IMR-90 (cell line): ENCODE results near the gene ANO9. TPM values are rescaled to one million over a fixed set of nuclear protein-coding genes. Genes with fewer than 3 reads are reported as not detected.

Experiments used
- ATAC-seq: fragments of 200-7000 bp; cut with Tn5 transposase; 2 replicates; pipeline ENCODE4 v1.9.1; 2020; ENCODE audit warnings: low read depth, mild to moderate bottlenecking, moderate library complexity
- BruUV-seq: library from RNA; stranded (reverse); fragments of 400-500 nt; replicated peaks from 2 replicates; lab custom pipeline; 2021; lab: Mats Ljungman, UMichigan
- CTCF ChIA-PET: fragments of 300-600 bp; formaldehyde crosslinking; extraction: SDS; loops from one replicate; lab custom pipeline; 2021; ENCODE audit warnings: antibody characterized with exemption; lab: Yijun Ruan, JAX
- POLR2A ChIA-PET: fragments of 300-600 bp; sonication (Branson Sonifier 250); formaldehyde crosslinking; loops from one replicate; lab custom pipeline; 2022; ENCODE audit warnings: antibody characterized with exemption; ENCODE audit not compliant: unreplicated experiment; lab: Charles Lee
- DNase-seq: peaks from one replicate; pipeline ENCODE4 v3.0.0; 2013
- H2AFZ ChIP-seq: replicated peaks from 2 replicates; pipeline ENCODE3; 2013; ENCODE audit warnings: low read length, mild to moderate bottlenecking; ENCODE audit not compliant: poor library complexity
- H2AK5ac ChIP-seq: 2 replicates; pipeline ENCODE4 v1.6.1; 2013; ENCODE audit warnings: low read depth, low read length, inconsistent platforms
- H2AK9ac ChIP-seq: replicated peaks from 2 replicates; pipeline ENCODE3; 2013; ENCODE audit warnings: mild to moderate bottlenecking, low read depth, low read length, moderate library complexity; ENCODE audit not compliant: poor library complexity
- H2BK120ac ChIP-seq: 2 replicates; pipeline ENCODE4 v1.6.1; 2013; ENCODE audit warnings: low read depth, low read length, inconsistent platforms
- H2BK15ac ChIP-seq: 3 replicates; pipeline ENCODE4 v1.6.1; 2013; ENCODE audit warnings: low read depth, low read length, inconsistent platforms
- H2BK20ac ChIP-seq: 2 replicates; pipeline ENCODE4 v1.6.1; 2013; ENCODE audit warnings: low read depth, mild to moderate bottlenecking, inconsistent platforms, low read length, moderate library complexity
- H2BK5ac ChIP-seq: 2 replicates; pipeline ENCODE4 v1.6.1; 2013; ENCODE audit warnings: mild to moderate bottlenecking, low read depth, low read length, inconsistent platforms; ENCODE audit not compliant: poor library complexity, severe bottlenecking
- H3K14ac ChIP-seq: replicated peaks from 2 replicates; pipeline ENCODE4 v1.6.1; 2013; ENCODE audit warnings: low read depth, low read length, inconsistent platforms
- H3K18ac ChIP-seq: 2 replicates; pipeline ENCODE4 v1.6.1; 2013; ENCODE audit warnings: low read depth, low read length, control low read depth
- H3K23ac ChIP-seq: 2 replicates; pipeline ENCODE4 v1.6.1; 2013; ENCODE audit warnings: low read depth, low read length, inconsistent platforms
- H3K27ac ChIP-seq: 2 replicates; pipeline ENCODE4 v1.5.1; 2013; ENCODE audit warnings: mild to moderate bottlenecking, control low read depth, low read length; ENCODE audit not compliant: insufficient read depth
- H3K27me3 ChIP-seq: 2 replicates; pipeline ENCODE4 v1.6.1; 2013; ENCODE audit warnings: low read length; ENCODE audit not compliant: control insufficient read depth, insufficient read depth
- H3K36me3 ChIP-seq: 2 replicates; pipeline ENCODE4 v1.6.1; 2013; ENCODE audit warnings: low read length, mixed read lengths; ENCODE audit not compliant: control insufficient read depth, insufficient read depth
- H3K4ac ChIP-seq: 2 replicates; pipeline ENCODE4 v1.6.1; 2013; ENCODE audit warnings: low read depth, low read length, inconsistent platforms
- H3K4me1 ChIP-seq: 2 replicates; pipeline ENCODE4 v1.6.1; 2013; ENCODE audit warnings: low read length, mixed read lengths; ENCODE audit not compliant: control insufficient read depth, insufficient read depth
- H3K4me2 ChIP-seq: 2 replicates; pipeline ENCODE4 v1.6.1; 2013; ENCODE audit warnings: low read depth, mild to moderate bottlenecking, control low read depth, low read length, moderate library complexity
- H3K4me3 ChIP-seq: 2 replicates; pipeline ENCODE4 v1.5.1; 2013; ENCODE audit warnings: low read depth, mild to moderate bottlenecking, control low read depth, low read length, moderate library complexity; ENCODE audit not compliant: insufficient read depth
- H3K56ac ChIP-seq: 2 replicates; pipeline ENCODE4 v1.6.1; 2013; ENCODE audit warnings: low read length, inconsistent platforms; ENCODE audit not compliant: insufficient read depth; ENCODE audit errors: extremely low read depth
- H3K79me1 ChIP-seq, 2 experiments: 2 replicates each; pipeline ENCODE4 v1.6.1; 2013; ENCODE audit warnings: low read length in 2 of 2, inconsistent platforms in 1 of 2, low read depth in 1 of 2
- H3K9ac ChIP-seq: 2 replicates; pipeline ENCODE4 v1.6.1; 2013; ENCODE audit warnings: low read depth, low read length, control low read depth
- H3K9me1 ChIP-seq: 2 replicates; pipeline ENCODE4 v1.6.1; 2013; ENCODE audit warnings: low read length, inconsistent platforms; ENCODE audit not compliant: insufficient read depth
- H3K9me3 ChIP-seq: 2 replicates; pipeline ENCODE4 v1.6.1; 2013; ENCODE audit warnings: low read length; ENCODE audit not compliant: control insufficient read depth, insufficient read depth
- H4K20me1 ChIP-seq: 2 replicates; pipeline ENCODE4 v1.6.1; 2013; ENCODE audit warnings: low read length, inconsistent platforms; ENCODE audit not compliant: insufficient read depth
- H4K5ac ChIP-seq: 2 replicates; pipeline ENCODE4 v1.6.1; 2013; ENCODE audit warnings: mild to moderate bottlenecking, low read depth, low read length, control low read depth
- H4K8ac ChIP-seq, 2 experiments: 2 replicates each; pipeline ENCODE4 v1.6.1; 2013; ENCODE audit warnings: low read depth in 2 of 2, low read length in 2 of 2, control low read depth in 1 of 2, inconsistent platforms in 1 of 2
- H4K91ac ChIP-seq: 2 replicates; pipeline ENCODE4 v1.6.1; 2013; ENCODE audit warnings: low read depth, low read length, inconsistent platforms; ENCODE audit not compliant: insufficient read depth
- POLR2A ChIP-seq: IDR thresholded peaks from 2 replicates; pipeline ENCODE4 v1.6.1; 2012; ENCODE audit warnings: mild to moderate bottlenecking, low read depth, low read length
- SMC3 ChIP-seq: fragments of 150-350 bp; IDR thresholded peaks from 2 replicates; pipeline ENCODE4 v1.6.1; 2016; ENCODE audit warnings: low read depth, mild to moderate bottlenecking, antibody characterized with exemption, low read length, moderate library complexity
- WGBS, 2 experiments: methylation state at CpG; one replicate each; pipeline versions ENCODE4 v1.1.5 to v1.1.7; 2013; ENCODE audit warnings: missing lambda C conversion rate in 2 of 2; ENCODE audit not compliant: insufficient read length in 1 of 2; ENCODE audit errors: extremely low coverage in 2 of 2; 5-methylcytosine and 5-hydroxymethylcytosine counted together
- dilution Hi-C: fragments of 300-500 bp; cut with HindIII; formaldehyde crosslinking; loops from one replicate; pipeline ENCODE4 v1.14.3; 2018; ENCODE audit warnings: low sequenced_read_pairs; ENCODE audit not compliant: unreplicated experiment
- in situ Hi-C: fragments of 300-500 bp; cut with MboI; formaldehyde crosslinking; loops from 3 replicates; pipeline ENCODE4 v1.14.3; 2019; ENCODE audit warnings: low sequenced_read_pairs, inconsistent platforms, mixed read lengths
- intact Hi-C: fragments of 100-400 bp; cut with micrococcal nuclease; formaldehyde crosslinking; loops from 2 replicates; pipeline ENCODE4 v1.10.0; 2022
- polyA plus RNA-seq, 3 experiments: library from polyadenylated mRNA; depleted of rRNA; stranded (reverse); fragments of >200 nt; gene quantifications; 2 replicates each; pipeline ENCODE4 v1.2.3, GENCODE V29; 2012; ENCODE audit warnings: low replicate concordance in 1 of 3
- total RNA-seq: library from RNA; depleted of rRNA; stranded (reverse); fragments of >200 nt; gene quantifications from 2 replicates; pipeline ENCODE4 v1.2.3, GENCODE V29; 2012

The ANO9 gene
- total and polyA plus RNA-seq, 2 of the 4 experiments (the other 2 are of a cell fraction), result not detected

- no peak for TF ChIP-seq SMC3
Measured at GRCh38 chr11:462107-462890, 20.5 kb upstream of the ANO9 start (continued).

DNA sequence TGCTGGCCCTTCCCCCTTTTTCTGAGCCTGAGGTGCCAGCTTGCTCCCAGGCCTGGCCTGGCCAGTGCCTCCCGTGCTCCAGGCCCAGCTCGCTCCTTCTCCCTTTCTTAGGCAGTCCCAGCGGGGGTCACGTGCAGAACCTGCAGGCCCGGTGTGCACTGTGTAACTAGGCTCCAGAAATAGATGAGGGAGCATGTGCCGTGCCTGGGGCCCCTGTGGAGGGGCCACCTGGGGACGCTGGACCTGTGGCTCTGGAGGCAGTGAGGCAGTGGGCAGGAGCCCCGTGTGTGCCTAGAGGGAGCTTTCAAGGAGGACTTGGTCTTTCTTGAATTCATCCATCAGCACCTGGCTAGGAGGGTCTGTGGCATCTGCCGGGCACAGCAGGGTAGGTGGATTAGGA lies 19.8 kb upstream of the ANO9 start:
- Histone ChIP-seq H3K9me3 (no peaks in the 10 kb centered on the region), H3K4me2 (no peak overlapping the region), H3K56ac (no peak overlapping the region), H4K91ac (no peak overlapping the region), H3K23ac (no peak overlapping the region), H3K36me3 (peaks cover 36% of the 10 kb centered on the region), H3K79me1 (peaks cover 9 to 55% of the 10 kb centered on the region in 2 experiments), H2BK20ac (no peak overlapping the region), H2AK9ac (peak overlapping the region; percentile 55), H3K4ac (no peak overlapping the region), H3K4me1 (no peaks in the 10 kb centered on the region), H4K8ac (no peak overlapping the region), H2AK5ac (no peak overlapping the region), H2BK5ac (no peak overlapping the region), H2BK120ac (no peak overlapping the region), H2AFZ (no peak overlapping the region), H3K18ac (no peak overlapping the region), H4K5ac (no peak overlapping the region), H3K27ac (no peak overlapping the region), H3K14ac (no peak overlapping the region), H3K4me3 (no peak overlapping the region), H4K20me1 (peaks cover 23% of the 10 kb centered on the region), H3K9me1 (0 out of 2 replicates have a peak, but pooled peaks cover 7% of the 10 kb centered on the region), H3K27me3 (no peaks in the 10 kb centered on the region), H2BK15ac (no peak overlapping the region), H3K9ac (no peak overlapping the region)
- BruUV-seq, result no TSS peak
- dilution Hi-C loops (no loop called here), in situ Hi-C loops (no loop called here), intact Hi-C loops (no loop called here)
- DNase-seq (no peak), ATAC-seq (no peak)
- CTCF ChIA-PET, result no interaction called here
- POLR2A ChIA-PET, result no interaction called here
- WGBS, 2 experiments, result 100% methylated on average over 3 of the region's 9 CpGs; no CpG with 5 or more reads in 1 of the 2 experiments
- no peak for TF ChIP-seq POLR2A
- no peak for TF ChIP-seq SMC3
